ENCODE data around the gene SLX4IP. TPM values are rescaled to one million over a fixed set of nuclear protein-coding genes. Genes with fewer than 3 reads are reported as not detected.

The SLX4IP gene
- total RNA-seq, 1 donor from 2014 or later: 3.0 TPM

DNA sequence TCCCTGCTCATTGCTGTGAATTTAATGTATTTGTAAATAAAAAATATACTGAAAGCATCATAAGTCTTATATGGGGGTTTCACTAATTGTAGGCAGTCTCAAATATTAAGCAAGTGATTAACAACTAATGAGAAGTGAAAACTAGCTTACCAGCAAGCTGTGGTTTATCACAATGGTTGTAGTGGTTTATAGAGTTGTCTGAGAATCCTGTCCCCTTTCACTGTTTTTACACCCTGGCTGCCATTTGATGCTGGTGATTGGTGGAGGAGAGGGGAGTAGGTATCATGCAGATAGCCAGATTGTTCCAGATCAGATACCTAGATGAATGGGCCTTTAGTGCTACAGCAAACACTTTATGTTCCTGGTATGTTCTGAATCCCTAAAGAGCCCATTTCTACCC, 7.1 kb upstream of the SLX4IP start:
- DNase-seq (ENCODE audit: low spot score): no peak

DNA sequence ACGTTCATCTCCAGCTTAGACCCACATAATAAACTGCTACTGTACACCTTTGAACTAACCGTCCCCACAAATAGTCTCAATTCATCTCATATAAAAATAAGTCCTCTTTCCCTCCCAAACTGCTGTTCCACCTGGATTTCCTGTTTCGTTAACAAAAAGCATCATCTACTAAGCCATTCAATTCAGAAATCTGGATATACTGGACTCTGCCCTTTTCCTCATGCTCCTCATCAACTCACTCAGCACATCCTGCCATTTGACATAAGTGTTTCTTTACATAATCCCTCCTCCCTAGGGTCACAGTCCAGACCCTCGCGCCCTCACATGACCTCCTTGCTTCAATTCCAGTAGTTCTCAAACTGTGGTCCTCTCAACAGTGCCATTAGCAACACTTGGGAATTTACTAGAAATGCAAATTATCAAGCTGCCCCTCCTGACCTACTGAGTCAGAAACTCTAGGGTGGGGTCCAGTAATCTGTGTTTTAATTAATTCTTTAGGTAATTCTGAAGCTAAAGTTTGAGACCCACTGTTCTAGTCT, 5.6 kb upstream of the SLX4IP start:
- no peak for DNase-seq (ENCODE audit: low spot score)

DNA sequence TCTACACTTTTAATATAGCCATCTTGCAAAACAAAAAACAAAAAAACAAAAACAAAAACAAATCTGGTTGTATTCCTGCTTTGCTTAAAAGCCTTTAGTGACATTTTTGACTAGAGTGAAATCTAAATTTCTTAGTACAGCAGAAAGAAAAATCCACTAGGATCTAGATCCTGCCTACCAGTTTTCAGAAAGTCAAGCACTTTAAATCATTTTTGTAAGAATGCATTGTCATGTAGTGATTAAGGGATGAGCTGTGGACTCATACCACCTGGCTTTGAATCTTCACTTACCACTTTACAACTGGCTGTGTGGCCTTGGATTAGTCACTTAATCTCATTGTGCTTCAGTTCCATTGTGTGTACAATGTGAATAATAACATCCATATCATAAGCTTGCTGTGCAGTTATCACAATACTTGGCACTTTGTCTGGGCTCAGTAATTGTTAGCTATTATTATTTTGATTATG, 5.1 kb upstream of the SLX4IP start:
- DNase-seq (ENCODE audit: low spot score): no peak

DNA sequence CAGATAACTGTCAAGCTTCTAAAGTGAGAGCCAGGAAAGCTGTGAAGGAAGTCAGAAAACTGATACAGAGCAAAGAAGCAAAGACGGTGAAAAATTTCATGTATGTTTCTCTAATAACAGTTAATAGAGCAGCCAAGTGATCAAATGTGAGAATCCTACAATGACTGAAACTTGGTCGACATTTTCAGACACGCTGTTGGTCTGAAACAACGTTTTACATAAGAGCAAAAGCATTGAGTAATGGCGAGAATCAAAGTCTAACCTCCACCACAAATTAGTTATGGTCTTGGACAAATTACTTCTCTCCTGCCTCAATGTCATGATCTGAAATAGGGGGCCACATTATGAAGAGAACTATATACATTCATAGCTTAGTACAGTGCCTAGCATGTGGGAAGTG, 4.4 kb upstream of the SLX4IP start:
- no peak for DNase-seq (ENCODE audit: low spot score)

DNA sequence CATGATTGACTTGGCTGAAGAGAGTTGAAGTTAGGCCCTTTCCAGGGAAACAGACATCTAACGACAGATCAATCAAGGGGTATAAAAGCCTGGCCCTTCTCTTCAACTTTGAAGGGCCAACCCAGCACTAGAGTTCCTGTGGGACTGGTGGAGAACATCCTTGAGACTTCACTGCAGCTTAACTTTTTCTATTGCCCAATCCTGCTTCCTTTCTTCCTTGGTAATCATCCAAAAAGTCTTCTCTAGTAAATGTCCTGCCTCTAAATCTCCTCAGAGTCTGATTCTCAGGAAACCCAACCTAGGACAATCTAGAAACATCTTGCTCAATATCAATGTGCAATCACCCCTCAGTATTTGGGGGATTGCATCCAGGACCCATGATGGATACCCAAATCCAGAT, 3.0 kb upstream of the SLX4IP start:
- no peak for DNase-seq (ENCODE audit: low spot score)

DNA sequence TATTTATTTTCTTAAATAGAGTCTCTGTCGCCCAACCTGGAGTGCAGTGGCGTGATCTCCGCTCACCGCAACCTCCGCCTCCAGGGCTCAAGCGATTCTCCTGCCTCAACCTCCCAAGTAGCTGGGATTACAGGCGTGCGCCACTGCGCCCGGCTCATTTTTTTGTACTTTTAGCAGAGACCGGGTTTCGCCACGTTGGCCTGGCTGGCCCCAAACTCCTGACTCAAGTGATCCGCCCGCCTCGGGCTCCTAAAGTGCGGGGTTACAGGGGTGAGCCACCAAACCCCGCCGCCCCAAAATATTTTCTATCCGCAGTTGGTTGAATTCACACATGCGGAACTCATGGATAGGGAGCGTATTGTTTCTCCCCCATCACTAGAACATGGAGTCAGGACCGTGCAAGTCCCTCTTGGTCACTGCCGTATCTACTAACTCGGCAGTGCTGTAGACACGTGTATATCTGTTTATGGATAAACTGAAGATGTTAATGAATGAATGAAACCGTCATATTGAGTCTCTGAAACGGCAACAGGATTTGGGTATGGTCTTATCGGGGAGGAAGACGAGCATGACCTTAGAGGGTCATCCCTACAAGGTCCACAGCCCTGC, 2.0 kb upstream of the SLX4IP start:
- no peak for DNase-seq (ENCODE audit: low spot score)

DNA sequence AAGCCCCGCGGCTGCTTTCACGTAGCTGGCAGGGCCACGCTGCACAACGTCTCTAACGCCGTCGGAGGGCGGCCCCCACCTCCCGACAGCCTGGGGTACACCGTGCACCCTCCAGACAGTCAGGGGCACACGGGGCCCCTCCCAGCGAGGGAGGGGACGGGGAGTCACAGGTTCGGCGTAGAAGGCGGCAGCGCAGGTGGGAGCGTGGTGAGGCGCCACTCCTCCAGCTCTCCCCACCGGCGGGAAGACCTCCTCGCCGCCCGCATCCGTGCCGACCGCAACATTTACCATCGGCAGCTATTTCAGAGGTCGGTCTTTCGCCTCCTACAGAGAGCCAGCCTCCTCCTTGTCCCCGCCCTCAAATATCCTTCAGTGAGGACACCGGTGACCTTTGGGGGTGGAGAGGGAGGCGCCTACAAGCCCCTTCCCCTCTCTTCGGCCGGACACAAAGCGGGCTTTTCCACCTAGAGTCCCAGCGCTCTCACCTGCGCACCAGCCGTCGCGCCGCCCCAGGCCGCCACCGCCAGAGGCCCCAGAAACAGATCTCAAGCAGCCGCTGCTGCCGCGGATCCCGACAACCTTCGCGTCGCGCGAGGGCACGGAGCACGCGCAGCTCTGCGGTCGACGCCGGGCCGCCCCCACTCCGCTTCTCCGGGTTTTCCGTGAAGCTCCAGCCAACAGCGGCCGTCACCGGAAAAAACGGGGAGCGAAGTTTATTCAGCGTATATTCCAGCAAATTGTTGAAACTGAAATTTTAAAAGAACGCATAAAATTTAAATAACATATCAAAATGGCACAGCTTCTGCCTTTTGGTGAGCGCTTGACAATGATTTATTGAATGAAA, 1.3 kb upstream of the SLX4IP start, which contains the start of gene MKKS:
Gene MKKS (minus strand): TSS at position 600 of the 844 bp plus-strand sequence. CDS start 20,708 bp downstream, outside the sequence.
- peak; percentile 98 for DNase-seq (ENCODE audit: low spot score)

DNA sequence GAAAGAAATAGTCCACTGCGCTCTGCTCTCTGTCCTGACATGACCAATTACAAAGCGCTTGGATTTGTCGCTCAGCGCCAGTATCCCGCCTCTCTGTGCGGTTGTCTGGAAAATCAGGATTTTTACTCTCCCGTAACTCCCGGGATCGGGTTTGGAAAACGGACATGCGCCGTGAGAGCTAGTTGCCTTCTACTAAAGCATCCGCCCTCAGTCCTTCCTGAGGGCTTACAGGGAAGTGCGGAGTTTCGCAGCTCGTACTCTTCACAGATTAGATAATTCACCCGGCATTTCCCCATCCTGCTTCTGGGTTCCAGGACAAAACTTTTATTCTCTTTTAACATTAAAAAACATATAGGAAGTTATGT, 656 bp upstream of the SLX4IP start:
- DNase-seq (ENCODE audit: low spot score): peak; percentile 93

DNA sequence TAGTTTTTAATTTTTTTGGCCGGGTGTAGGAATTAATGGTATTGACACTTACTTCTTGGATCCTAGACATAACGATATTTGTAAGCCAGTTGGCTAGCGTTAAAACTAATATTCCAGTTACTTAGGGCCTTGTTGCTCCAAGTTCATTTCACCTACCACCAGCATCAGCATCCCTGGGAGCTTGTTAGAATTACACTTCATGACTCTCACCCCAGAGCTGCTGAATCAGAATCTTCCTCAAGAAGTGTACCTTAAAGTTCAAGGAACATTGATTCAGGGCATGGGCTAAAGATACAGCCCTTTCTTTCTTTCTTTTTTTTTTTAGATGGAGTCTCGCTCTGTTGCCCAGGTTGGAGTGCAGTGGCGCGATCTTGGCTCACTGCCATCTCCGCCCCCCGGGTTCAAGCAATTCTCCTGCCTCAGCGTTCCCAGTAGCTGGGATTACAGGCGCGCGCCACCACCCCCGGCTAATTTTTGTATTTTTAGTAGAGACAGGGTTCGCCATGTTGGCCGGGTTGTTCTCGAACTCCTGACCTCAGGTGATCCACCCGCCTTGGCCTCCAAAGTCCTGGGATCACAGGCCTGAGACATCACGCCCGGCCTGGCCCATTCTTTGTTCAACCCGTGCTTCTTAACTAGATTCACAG, 1.1 kb downstream of the SLX4IP start:
- no peak for DNase-seq (ENCODE audit: low spot score)

DNA sequence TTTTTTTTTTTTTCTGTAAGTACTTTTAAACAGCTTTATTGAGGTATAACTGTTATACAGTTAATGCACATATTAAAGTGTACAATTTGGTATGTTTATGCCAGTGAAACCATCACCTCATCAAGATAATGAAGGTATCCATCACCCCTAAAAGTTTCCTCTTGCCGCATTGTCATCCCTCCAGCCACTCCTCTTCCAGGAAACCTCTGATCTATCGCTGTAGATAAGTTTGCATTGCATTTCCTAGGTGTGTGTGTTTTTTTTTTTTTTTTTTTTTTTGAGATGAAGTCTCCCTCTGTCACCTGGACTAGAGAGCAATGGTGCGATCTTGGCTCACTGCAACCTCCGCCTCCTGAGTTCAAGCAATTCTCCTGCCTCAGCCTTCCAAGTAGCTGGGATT, 3.1 kb downstream of the SLX4IP start:
- no peak for DNase-seq (ENCODE audit: low spot score)

DNA sequence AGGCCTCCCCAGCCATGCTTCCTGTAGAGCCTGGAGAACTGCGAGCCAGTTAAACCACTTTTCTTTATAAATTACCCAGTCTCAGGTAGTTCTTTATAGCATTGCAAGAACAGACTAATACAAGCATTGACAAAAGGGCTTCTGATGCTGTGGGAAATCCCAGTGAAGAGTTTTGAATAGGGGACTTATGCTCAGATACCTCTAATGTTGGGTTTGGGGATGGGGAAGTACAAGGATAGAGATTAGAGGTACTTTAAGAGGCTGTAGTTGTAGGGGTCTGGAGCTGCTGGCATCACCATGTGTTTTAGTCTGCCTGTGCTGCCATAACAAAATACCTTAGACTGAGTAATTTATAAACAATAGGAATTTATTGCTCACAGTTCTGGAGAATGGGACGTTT, 8.8 kb downstream of the SLX4IP start:
- DNase-seq (ENCODE audit: low spot score): no peak

DNA sequence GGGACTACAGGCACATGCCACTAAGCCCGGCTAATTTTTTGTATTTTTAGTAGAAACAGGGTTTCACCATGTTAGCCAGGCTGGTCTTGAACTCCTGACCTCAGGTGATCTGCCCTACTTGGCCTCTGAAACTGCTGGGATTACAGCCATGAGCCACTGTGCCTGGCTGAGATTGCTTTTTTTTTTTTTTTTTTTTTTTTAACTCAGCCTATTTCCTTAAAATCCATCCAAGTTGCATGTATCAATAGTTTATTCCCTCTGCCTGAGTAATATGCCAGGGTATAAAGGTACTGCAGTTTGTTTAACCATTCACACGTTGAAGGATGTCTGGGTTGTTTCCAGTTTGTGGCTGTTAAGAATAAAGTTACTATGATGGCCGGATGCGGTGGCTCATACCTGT, 10.7 kb downstream of the SLX4IP start:
- DNase-seq (ENCODE audit: low spot score): no peak

DNA sequence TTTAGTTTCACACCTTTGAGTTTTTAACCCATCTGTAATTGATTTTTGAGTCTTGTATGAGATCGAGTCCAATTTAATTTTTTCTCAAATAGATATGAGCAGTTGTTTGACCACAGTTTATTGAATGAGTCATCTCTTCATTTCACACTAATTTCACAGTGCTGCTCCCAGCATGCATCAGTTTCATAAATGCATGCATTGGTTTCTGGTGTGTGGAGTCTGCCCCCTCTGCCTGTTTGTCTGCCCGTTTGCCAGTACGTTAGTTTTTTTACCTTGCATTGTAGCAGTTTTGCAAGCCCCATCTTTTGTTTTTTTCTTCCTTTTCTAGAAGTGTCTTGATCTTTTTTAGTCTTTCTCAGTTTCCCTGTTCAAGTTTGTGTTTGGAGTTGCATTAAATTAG, 11.9 kb downstream of the SLX4IP start:
- DNase-seq (ENCODE audit: low spot score): no peak

DNA sequence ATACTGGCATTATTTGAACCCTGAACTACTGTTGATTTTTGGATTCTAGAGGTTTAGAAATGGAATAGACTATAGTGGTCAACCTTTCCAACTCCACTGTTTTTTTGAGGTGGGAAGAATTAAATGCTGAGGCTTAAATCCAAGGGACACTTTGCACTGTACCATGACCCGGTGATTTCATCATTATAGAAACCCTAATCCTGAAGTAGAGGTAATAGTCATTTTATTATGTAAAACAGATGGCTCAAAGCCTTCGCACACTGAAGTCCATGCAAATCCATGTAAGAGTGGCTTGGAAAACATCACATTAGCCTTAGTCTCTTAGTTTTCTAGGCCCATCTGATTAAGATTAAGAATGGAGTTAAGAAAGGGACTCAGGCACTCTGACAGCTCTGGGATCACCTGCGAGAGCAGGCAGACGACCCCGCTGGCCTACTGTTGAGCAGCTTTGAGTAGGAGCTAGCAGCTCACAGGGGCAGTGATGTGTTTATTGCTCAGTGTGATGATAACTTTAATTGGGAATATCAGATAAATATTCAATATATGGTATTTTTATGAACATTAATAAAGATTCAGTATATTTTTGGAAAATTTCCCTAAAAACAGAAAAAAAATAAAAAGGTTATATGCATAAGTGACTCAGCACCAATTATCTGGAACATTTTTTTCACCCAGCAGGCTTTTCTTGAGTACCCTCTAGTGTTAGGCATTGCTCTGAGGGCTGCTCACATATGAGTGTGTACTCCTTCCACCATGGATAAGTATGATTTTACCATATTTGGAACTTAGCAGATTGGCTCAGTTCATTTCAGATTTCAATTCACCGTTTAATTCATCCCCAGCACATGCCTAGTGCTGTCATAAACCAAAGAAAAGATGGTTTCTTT, 13.4 kb downstream of the SLX4IP start:
- DNase-seq (ENCODE audit: low spot score): no peak

DNA sequence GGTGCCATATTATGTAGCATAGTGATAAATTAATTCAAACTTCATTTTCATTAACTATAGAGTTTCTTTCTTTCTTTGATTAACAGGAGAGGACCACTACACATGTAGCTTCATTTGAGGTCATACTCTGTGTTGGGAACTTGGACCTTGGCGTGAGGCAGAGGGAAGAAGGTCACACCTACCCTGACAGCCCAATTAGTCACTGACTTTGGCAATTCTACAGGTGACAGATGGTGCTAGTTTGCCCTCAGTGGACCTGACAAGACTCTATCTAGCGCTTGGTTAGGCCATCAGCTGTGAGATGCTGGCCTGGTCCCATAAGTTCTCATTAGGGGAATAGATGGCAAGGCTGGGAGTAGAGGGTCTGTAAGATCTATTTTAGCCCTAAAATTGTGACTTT, 14.2 kb downstream of the SLX4IP start:
- no peak for DNase-seq (ENCODE audit: low spot score)

DNA sequence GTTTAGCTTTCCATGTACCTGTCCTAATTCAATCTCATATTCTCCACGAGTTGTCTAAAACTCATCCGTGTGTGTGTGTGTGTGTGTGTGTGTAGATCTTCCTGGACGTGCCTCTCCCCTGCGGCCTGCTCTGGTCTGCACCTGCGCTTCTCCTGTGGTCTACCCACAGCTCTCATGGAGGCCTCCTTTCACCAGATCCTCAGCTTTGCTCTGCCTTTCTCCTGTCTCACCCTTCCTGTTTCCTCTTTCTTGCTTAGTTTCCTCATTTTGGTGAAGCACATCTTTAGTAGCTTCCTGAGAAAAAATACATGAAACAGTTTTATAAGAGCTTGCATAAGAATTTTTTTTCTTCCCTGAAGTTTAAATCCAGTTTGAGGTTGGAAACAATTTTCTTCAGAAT, 18.1 kb downstream of the SLX4IP start:
- no peak for DNase-seq (ENCODE audit: low spot score)

DNA sequence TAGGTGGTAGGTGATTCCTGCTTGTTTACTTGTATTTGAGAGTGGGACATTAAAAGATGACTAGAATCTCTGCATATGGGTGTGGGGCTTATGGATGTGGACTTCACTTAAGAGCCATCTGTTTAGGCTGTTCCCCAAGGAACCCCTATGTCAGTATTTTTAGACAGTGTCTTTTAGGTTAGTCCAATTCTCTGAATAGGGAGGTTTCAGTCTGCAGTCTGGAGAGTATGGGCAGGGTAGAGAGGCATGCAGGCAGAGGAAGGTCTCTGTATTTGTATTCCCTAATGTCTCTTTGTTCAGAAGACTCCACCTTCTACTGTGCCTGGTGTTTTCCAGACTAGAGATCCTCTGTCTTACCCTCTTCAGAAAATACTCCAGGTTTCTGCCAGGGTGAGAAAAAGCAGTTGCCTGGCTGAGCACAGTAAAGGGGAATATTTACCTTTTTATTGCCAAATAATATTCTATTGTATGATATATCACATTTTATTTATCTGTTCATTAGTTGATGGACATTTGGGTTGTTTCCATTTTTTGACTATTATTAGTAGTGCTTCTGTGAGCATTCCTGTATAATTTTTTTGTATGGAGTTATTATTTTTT, 19.1 kb downstream of the SLX4IP start:
- no peak for DNase-seq (ENCODE audit: low spot score)

DNA sequence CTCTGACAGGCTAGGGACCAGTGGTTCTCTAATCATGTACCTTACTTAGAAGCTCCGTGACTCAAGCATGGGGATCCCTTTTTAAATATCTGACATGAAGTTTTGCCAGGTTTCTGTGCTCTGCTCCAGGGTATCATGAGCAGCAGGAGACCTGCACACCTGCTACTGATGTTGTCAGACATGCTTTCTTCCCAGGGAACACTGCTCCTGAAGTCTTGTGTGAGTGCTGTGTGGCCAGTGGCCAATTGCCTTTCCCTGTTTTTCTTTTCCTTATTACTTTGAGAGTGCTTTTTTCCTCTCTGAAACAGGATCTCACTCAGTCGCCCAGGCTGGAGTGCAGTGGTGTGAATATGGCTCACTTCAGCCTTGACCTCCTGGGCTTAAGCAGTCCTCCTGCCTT, 26.4 kb downstream of the SLX4IP start:
- DNase-seq (ENCODE audit: low spot score): no peak

DNA sequence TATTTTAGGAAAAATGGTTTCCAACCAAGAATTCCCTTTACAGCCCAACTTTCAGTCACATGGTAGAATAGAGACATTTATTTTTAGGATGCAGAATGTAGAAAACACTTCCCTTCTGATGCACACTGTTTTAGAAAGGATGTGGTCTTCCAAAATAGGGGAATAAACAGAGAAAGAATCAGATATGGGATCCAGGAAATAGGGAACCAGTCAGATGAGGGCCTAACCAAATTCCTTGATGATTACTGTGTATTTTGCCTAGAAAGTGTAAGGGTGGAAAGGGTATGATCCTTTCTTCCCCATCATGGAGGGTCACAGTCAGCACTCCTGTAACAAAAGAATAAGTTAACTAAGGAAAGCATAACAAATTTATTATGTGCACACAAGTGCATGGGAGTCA, 27.4 kb downstream of the SLX4IP start:
- no peak for DNase-seq (ENCODE audit: low spot score)

DNA sequence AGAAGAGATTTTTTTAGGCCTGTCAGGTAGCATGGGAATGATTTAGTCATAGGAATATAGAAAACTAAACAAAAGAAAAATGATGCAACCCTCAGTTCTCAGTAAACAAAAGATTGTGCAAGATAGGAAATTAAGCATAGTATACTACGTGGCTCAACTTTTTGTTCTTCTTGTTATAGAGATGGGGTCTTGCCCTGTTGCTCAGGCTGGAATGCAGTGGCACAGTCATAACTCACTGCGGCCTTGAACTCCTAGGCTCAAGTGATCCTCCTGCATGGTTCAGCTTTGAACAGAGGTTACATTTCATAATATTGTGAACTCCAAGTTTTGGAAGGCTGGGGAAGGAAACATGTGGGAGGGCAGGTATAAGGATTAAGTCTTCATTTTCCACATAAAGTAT, 28.5 kb downstream of the SLX4IP start:
- DNase-seq (ENCODE audit: low spot score): no peak

DNA sequence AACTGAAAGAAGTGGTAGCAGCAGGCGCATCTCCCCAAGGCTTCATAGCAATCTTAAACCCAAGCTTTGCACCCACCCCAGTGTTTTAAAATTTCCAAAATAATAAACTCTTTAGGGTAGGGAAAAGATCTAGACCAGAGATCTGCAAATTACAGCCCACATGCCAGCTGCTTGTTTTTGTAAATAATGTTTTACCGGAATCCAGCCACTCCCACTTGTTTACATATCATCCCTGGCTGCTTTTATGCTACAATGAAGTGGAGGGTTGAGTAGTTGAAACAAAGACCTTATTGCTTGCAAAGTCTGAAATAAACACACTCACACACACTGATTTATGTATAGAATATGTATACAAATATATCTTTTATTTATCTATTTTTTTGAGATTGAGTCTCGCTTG, 30.0 kb downstream of the SLX4IP start:
- no peak for DNase-seq (ENCODE audit: low spot score)
